Measurements from ENCODE around the gene ZFP92.
"Not testable (repeated sequence)": the region's sequence is repeated elsewhere in the genome, so short reads cannot be mapped to it uniquely, and the experiment has no call there.

ZFP92 gene

GRCh38 chrX:153387345-153387744, 23.9 kb upstream of the ZFP92 start:
- FAIRE-seq, result no peak

- no peak for FAIRE-seq
These were observed 23.1 kb upstream of the ZFP92 start for GRCh38 chrX:153387987-153388721.

GRCh38 chrX:153388722-153389459, 22.4 kb upstream of the ZFP92 start:
- no peak for FAIRE-seq

- FAIRE-seq, result not testable (repeated sequence)
These were observed 21.9 kb upstream of the ZFP92 start for GRCh38 chrX:153389460-153389768.

GRCh38 chrX:153392642-153393321, 18.5 kb upstream of the ZFP92 start:
- FAIRE-seq, result no peak

- FAIRE-seq, result no peak
These were observed 16.7 kb upstream of the ZFP92 start for GRCh38 chrX:153394612-153395011.

- FAIRE-seq, result no peak
These were observed 15.5 kb upstream of the ZFP92 start for GRCh38 chrX:153395613-153396319.

- FAIRE-seq, result no peak
These were observed 14.7 kb upstream of the ZFP92 start for GRCh38 chrX:153396320-153397195.

GRCh38 chrX:153397256-153397960, 13.9 kb upstream of the ZFP92 start:
- no peak for FAIRE-seq

- FAIRE-seq, result no peak
These were observed 12.9 kb upstream of the ZFP92 start for GRCh38 chrX:153398275-153398960.

GRCh38 chrX:153400146-153401132, 10.8 kb upstream of the ZFP92 start:
- FAIRE-seq, result no peak

- FAIRE-seq, result no peak
These were observed 10.0 kb upstream of the ZFP92 start, which contains the start of gene PNMA6E for GRCh38 chrX:153401133-153401764. PNMA6E (minus strand) TSS chrX:153401350; CDS start chrX:153398849, 2,501 bp downstream.

GRCh38 chrX:153404333-153404732, 6.9 kb upstream of the ZFP92 start:
- FAIRE-seq, result not testable (repeated sequence)

- no peak for FAIRE-seq
These were observed 5.8 kb upstream of the ZFP92 start for GRCh38 chrX:153405426-153405825.

- no peak for FAIRE-seq
These were observed 5.3 kb upstream of the ZFP92 start for GRCh38 chrX:153406011-153406410.

- FAIRE-seq, result no peak
These were observed 4.4 kb upstream of the ZFP92 start for GRCh38 chrX:153406903-153407302.

GRCh38 chrX:153407736-153408135, 3.5 kb upstream of the ZFP92 start:
- FAIRE-seq, result no peak

GRCh38 chrX:153408221-153408721, 3.0 kb upstream of the ZFP92 start:
- FAIRE-seq, result no peak

GRCh38 chrX:153408871-153409351, 2.4 kb upstream of the ZFP92 start:
- FAIRE-seq, result no peak

Data from A204.1 (cell line).